B cell (primary cell): ENCODE measurements around the gene HCFC1. TPM values are rescaled to one million over a fixed set of nuclear protein-coding genes. Genes with fewer than 3 reads are reported as not detected.

Source experiments
- ATAC-seq: fragments of 200-7000 bp; cut with Tn5 transposase; one replicate; pipeline ENCODE4 v1.10.0; 2021; ENCODE audit warnings: low read depth, mild to moderate bottlenecking, moderate number of reproducible peaks, moderate library complexity
- CTCF ChIA-PET: fragments of 350-600 bp; sonication (Branson Sonifier 250); formaldehyde crosslinking; loops from one replicate; lab custom pipeline; 2021; ENCODE audit warnings: antibody characterized with exemption, inconsistent platforms; lab: Charles Lee
- POLR2A ChIA-PET: fragments of 350-600 bp; sonication (Branson Sonifier 250); formaldehyde crosslinking; loops from one replicate; lab custom pipeline; 2021; ENCODE audit warnings: antibody characterized with exemption; lab: Charles Lee
- DNase-seq: peaks from one replicate; pipeline ENCODE4 v3.0.0; 2013
- H2AFZ ChIP-seq: 2 replicates; pipeline ENCODE4 v1.6.1; 2012; ENCODE audit warnings: mild to moderate bottlenecking, low read depth, low read length; ENCODE audit not compliant: insufficient read depth, poor library complexity, severe bottlenecking
- H3K27ac ChIP-seq, 2 donors: 1 replicate in 1 of 2; 2 replicates in 1 of 2; pipeline ENCODE4 v1.5.1; 2012 to 2013; ENCODE audit warnings: low read length in 2 of 2, mild to moderate bottlenecking in 2 of 2, moderate library complexity in 1 of 2
- H3K27me3 ChIP-seq, 4 experiments: fragments of 200-600 bp in 1 of 4; sonication (generic) in 1 of 4; replicated peaks in 1 of 4; 1 replicate in 2 of 4; 2 replicates in 2 of 4; pipeline versions ENCODE4 v1.6.1 to v1.7.0; 2013 to 2016; ENCODE audit warnings: low read length in 3 of 4, mild to moderate bottlenecking in 2 of 4, mixed read lengths in 1 of 4, moderate library complexity in 1 of 4; ENCODE audit not compliant: insufficient read depth in 4 of 4, control insufficient read depth in 3 of 4; ENCODE audit errors: control extremely low read depth in 1 of 4
- H3K36me3 ChIP-seq, 2 experiments: replicated peaks in 1 of 2; 1 replicate in 1 of 2; 2 replicates in 1 of 2; pipeline versions ENCODE4 v1.6.1 to v1.7.1; 2013; ENCODE audit warnings: low read length in 1 of 2; ENCODE audit not compliant: insufficient read depth in 2 of 2, control insufficient read depth in 1 of 2; ENCODE audit errors: control extremely low read depth in 1 of 2, extremely low read depth in 1 of 2
- H3K4me1 ChIP-seq, 2 donors: fragments of 200-600 bp in 1 of 2; sonication (generic) in 1 of 2; 1 replicate in 1 of 2; 2 replicates in 1 of 2; pipeline versions ENCODE4 v1.5.1 to v1.6.1; 2013 to 2017; ENCODE audit warnings: low read length in 2 of 2; ENCODE audit not compliant: control insufficient read depth in 2 of 2, insufficient read depth in 2 of 2
- H3K4me2 ChIP-seq: replicated peaks from 2 replicates; pipeline ENCODE3; 2012; ENCODE audit warnings: mild to moderate bottlenecking, low read depth, low read length; ENCODE audit not compliant: poor library complexity, severe bottlenecking
- H3K4me3 ChIP-seq, 5 experiments: fragments of 200-600 bp in 1 of 5; sonication (generic) in 1 of 5; 1 replicate in 3 of 5; 2 replicates in 2 of 5; pipeline versions ENCODE4 v1.5.1 to v1.7.0; 2011 to 2016; ENCODE audit warnings: low read length in 4 of 5, mild to moderate bottlenecking in 4 of 5, low read depth in 2 of 5, control low read depth in 1 of 5, moderate library complexity in 1 of 5; ENCODE audit not compliant: insufficient read depth in 1 of 5; ENCODE audit errors: control extremely low read depth in 1 of 5, extremely low read depth in 1 of 5
- H3K79me2 ChIP-seq: fragments of 200-600 bp; sonication (generic); one replicate; pipeline ENCODE4 v1.6.0; 2016; ENCODE audit warnings: low read length; ENCODE audit not compliant: control insufficient read depth, insufficient read depth
- H3K9ac ChIP-seq: fragments of 200-600 bp; sonication (generic); 2 replicates; pipeline ENCODE4 v1.6.1; 2017; ENCODE audit warnings: mild to moderate bottlenecking, low read length, moderate library complexity
- H3K9me3 ChIP-seq, 3 donors: one replicate each; pipeline versions ENCODE4 v1.6.1 to v1.7.1; 2013; ENCODE audit warnings: low read length in 2 of 3; ENCODE audit not compliant: control insufficient read depth in 2 of 3, insufficient read depth in 1 of 3; ENCODE audit errors: control extremely low read depth in 1 of 3
- H4K20me1 ChIP-seq: 2 replicates; pipeline ENCODE4 v1.6.0; 2012; ENCODE audit warnings: mild to moderate bottlenecking, low read length; ENCODE audit not compliant: insufficient read depth, control insufficient read depth, poor library complexity, severe bottlenecking
- H3K27ac Mint-ChIP-seq: one replicate; pipeline ENCODE4 v1.8.0; 2021; ENCODE audit warnings: mixed read lengths
- H3K27me3 Mint-ChIP-seq: one replicate; pipeline ENCODE4 v1.8.0; 2021; ENCODE audit warnings: mixed read lengths
- H3K4me1 Mint-ChIP-seq: one replicate; pipeline ENCODE4 v1.8.0; 2021; ENCODE audit warnings: mixed read lengths
- H3K4me3 Mint-ChIP-seq: one replicate; pipeline ENCODE4 v1.8.0; 2021; ENCODE audit warnings: mixed read lengths
- H3K9me3 Mint-ChIP-seq: one replicate; pipeline ENCODE4 v1.8.0; 2022; ENCODE audit warnings: mixed read lengths; ENCODE audit not compliant: insufficient read depth
- EZH2 ChIP-seq: IDR thresholded peaks from 2 replicates; pipeline ENCODE4 v1.6.1; 2012; ENCODE audit warnings: borderline replicate concordance, low read depth, mild to moderate bottlenecking, moderate library complexity, low read length; ENCODE audit not compliant: insufficient read depth, poor library complexity, severe bottlenecking
- WGBS: methylation state at CpG from one replicate; pipeline ENCODE4 v1.1.5; 2013; ENCODE audit warnings: missing lambda C conversion rate; ENCODE audit not compliant: insufficient coverage; 5-methylcytosine and 5-hydroxymethylcytosine counted together
- intact Hi-C: fragments of 100-400 bp; cut with micrococcal nuclease; formaldehyde crosslinking; loops from one replicate; pipeline ENCODE4 v1.10.0; 2022
- polyA plus RNA-seq: library from polyadenylated mRNA; depleted of rRNA; stranded (reverse); fragments of >200 nt; gene quantifications from 2 replicates; pipeline ENCODE4 v1.2.3, GENCODE V29; 2012
- total RNA-seq, 2 donors: library from RNA; stranded (reverse); fragments of 120-200 nt in 1 of 2; gene quantifications; 1 replicate in 1 of 2; 2 replicates in 1 of 2; pipeline versions ENCODE4 v1.2.3 to v1.2.4, GENCODE V29; 2013 to 2022
- TF ChIP-seq, protein P1 (sequence below): fragments of 200-600 bp; IDR thresholded peaks from one replicate; pipeline ENCODE4 v1.8.0; 2022; ENCODE audit warnings: antibody characterized with exemption, mild to moderate bottlenecking

Gene HCFC1
- total and polyA plus RNA-seq, 2 donors (not counting 1 experiment from before 2014, with no cell fraction given): 32.1 to 57.7 TPM

DNA sequence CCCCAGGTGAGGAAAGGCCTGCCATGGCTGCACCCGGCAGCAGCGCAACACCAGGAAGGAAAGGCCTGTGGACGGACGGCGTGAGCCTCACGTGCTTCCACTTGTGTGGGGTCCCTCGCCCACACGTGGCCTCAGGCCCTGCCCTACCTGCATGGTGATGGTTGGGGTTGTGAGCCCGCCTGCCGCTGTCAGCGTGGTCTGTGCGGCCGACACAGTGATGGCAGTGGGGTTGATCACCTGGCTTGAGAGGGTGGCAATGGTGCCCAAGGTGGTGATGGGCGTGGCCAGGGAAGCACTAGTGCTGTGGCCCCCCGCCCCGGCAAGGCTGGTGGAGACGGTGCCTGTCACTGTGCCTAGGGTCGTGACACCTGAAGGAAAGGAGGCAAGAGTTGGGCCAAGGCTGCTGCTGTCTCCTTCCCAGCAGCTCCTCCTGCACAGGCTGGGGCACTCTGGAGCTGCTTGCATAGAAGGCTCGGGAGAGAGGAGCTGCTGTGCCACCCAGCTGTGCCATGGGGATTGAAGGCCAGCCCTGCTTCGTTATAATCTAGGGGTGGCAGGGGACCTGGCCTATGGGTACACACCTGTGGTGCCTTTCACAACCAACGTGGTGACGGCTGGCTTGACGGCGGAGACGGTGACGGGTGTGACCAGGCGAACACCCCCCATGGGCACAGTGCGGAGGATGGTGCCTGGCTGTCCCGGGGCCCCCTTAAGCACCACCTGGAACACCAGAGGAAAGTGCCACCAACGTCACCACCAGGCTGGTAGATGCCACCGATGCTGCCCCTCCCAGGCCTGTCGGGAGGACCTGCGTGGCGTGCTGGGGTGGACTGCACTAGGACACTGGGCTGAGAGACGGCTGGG, 15.3 kb downstream of the HCFC1 start:
- intact Hi-C loops: no loop called here
- H3K9ac ChIP-seq: no peak overlapping the region
- Mint-ChIP-seq H3K4me1 (peaks cover 2% of the 10 kb centered on the region), H3K27ac (no peak overlapping the region), H3K9me3 (no peaks in the 10 kb centered on the region), H3K27me3 (no peaks in the 10 kb centered on the region), H3K4me3 (no peak overlapping the region)
- ATAC-seq: no peak
- H3K9me3 ChIP-seq: no peaks in the 10 kb centered on the region
- peaks cover 11% of the 10 kb centered on the region for H3K79me2 ChIP-seq
- H3K4me1 ChIP-seq: peaks cover 0 to 4% of the 10 kb centered on the region in 2 donors
- no peak overlapping the region for H2AFZ ChIP-seq
- no peak overlapping the region for H3K27ac ChIP-seq
- H4K20me1 ChIP-seq: no peaks in the 10 kb centered on the region
- ChIA-PET CTCF (no interaction called here), POLR2A (no interaction called here)
- peaks cover 0 to 66% of the 10 kb centered on the region in 2 experiments for H3K36me3 ChIP-seq
- no peak overlapping the region for H3K4me2 ChIP-seq
- 94% methylated on average over 32 of the region's 35 CpGs for WGBS
- H3K4me3 ChIP-seq: no peak overlapping the region
- no peaks in the 10 kb centered on the region for H3K27me3 ChIP-seq
- DNase-seq: no peak
- TF ChIP-seq, protein P1, sequence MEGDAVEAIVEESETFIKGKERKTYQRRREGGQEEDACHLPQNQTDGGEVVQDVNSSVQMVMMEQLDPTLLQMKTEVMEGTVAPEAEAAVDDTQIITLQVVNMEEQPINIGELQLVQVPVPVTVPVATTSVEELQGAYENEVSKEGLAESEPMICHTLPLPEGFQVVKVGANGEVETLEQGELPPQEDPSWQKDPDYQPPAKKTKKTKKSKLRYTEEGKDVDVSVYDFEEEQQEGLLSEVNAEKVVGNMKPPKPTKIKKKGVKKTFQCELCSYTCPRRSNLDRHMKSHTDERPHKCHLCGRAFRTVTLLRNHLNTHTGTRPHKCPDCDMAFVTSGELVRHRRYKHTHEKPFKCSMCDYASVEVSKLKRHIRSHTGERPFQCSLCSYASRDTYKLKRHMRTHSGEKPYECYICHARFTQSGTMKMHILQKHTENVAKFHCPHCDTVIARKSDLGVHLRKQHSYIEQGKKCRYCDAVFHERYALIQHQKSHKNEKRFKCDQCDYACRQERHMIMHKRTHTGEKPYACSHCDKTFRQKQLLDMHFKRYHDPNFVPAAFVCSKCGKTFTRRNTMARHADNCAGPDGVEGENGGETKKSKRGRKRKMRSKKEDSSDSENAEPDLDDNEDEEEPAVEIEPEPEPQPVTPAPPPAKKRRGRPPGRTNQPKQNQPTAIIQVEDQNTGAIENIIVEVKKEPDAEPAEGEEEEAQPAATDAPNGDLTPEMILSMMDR: no peak

DNA sequence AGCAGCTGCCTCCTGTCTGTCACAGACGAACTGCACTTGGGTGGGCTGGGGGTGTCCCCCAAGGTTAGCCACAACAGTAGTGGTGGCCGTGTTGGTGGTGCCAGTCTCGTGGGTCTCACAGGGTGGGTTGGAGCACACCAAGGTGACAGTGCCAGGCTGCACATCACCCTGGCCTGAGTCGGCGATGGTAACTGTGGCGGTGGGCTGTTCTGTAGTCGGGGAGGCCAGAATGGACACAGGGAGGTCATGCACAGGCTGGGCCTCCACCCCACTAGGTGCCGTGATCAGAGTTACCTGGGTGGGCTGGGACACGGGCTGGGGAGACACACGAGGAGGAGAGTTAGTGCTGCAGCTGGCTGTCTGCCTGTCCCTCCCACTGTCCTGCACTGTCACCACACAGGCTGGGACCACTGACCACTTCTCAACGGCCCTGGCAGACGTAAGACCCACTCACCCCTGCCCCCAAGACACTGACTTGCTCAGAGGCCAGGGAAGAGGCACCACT, 16.3 kb downstream of the HCFC1 start:
- H3K9me3 ChIP-seq: no peaks in the 10 kb centered on the region
- TF ChIP-seq EZH2: no peak
- TF ChIP-seq, protein P1: no peak
- peaks cover 2% of the 10 kb centered on the region for H3K4me1 Mint-ChIP-seq
- no peaks in the 10 kb centered on the region for H3K27me3 Mint-ChIP-seq
- H3K27me3 ChIP-seq: no peaks in the 10 kb centered on the region
- no peak overlapping the region for H3K27ac ChIP-seq
- H3K9ac ChIP-seq: no peak overlapping the region
- no peaks in the 10 kb centered on the region for H4K20me1 ChIP-seq
- ATAC-seq (no peak), DNase-seq (no peak)
- no peak overlapping the region for H3K27ac Mint-ChIP-seq
- no peak overlapping the region for H3K4me2 ChIP-seq
- no peak overlapping the region for H3K4me3 Mint-ChIP-seq
- H3K9me3 Mint-ChIP-seq: no peaks in the 10 kb centered on the region
- H3K79me2 ChIP-seq: peaks cover 3% of the 10 kb centered on the region
- intact Hi-C loops: no loop called here
- H3K4me3 ChIP-seq: no peak overlapping the region
- no peak overlapping the region for H2AFZ ChIP-seq
- peaks cover 0 to 67% of the 10 kb centered on the region in 2 experiments for H3K36me3 ChIP-seq
- H3K4me1 ChIP-seq: peaks cover 0 to 4% of the 10 kb centered on the region in 2 donors
- CTCF ChIA-PET: interaction anchor here (0.6 kb wide), 1 partner anchor 10 kb away, joined by 3 read pairs; no protein-coding TSS in a partner anchor
- POLR2A ChIA-PET: no interaction called here
- 73% methylated on average over 9 of the region's 12 CpGs for WGBS
